GM19397 (cell line): ENCODE data around the gene NOXO1.
"Not testable (repeated sequence)": the region's sequence is repeated elsewhere in the genome, so short reads cannot be mapped to it uniquely, and the experiment has no call there.

Source experiments
- ATAC-seq: cut with Tn5 transposase; IDR thresholded peaks from one replicate; pipeline ENCODE4 v1.9.1; 2021; ENCODE audit warnings: mild to moderate bottlenecking, moderate library complexity; ENCODE audit not compliant: unreplicated experiment

NOXO1 gene

DNA sequence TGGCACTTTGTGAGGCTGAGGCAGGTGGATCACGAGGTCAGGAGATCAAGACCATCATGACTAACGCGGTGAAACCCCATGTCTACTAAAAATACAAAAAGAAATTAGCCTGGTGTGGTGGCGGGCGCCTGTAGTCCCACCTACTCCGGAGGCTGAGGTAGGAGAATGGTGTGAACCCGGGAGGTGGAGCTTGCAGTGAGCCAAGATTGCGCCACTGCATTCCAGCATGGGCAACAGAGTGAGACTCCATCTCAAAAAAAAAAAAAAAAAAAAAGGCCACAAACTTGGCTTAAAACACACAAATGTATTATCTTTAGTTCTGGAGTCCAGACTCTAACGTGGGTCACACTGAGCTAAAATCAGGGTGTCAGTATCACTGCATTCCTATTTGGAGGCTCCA, 30.5 kb upstream of the NOXO1 start:
- not testable (repeated sequence) for ATAC-seq

DNA sequence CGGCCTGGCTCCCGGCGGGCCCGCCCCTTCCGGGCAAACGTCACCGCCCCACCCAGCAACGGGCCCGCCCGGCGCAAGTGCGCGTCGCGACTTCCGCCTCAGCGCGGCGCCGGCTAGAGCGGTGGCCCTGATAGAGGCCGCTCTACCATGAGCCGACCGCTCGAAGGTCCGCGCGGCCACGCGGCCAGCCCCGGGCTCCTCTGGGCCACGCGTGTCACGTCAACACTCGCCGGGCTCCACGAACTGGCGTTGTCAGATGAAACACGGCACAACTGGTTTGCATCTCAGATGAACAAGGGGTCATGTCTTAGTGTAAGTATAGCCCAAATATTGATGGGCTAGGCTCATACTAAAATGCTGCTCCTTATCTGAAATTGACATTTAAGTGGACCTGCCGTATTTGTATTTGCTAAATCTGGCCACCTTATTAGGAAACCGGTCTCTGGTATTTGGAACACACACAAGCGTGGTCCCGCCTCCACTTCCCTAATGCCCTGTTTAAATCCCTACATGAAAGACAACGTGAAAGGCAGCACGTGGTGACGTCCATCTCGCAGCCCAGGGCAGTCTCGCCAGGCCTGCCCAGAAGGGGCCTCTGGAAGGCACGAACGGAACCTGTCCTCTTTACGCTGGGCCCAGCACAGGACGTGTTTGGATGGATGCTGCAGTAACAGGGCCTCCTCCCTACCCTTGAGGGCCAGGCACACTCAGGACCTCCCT, 28.7 kb upstream of the NOXO1 start, which contains the start of gene ZNF598:
ZNF598 (minus strand) TSS at position 31 of the 720 bp plus-strand sequence.
- ATAC-seq, result peak; percentile 86

DNA sequence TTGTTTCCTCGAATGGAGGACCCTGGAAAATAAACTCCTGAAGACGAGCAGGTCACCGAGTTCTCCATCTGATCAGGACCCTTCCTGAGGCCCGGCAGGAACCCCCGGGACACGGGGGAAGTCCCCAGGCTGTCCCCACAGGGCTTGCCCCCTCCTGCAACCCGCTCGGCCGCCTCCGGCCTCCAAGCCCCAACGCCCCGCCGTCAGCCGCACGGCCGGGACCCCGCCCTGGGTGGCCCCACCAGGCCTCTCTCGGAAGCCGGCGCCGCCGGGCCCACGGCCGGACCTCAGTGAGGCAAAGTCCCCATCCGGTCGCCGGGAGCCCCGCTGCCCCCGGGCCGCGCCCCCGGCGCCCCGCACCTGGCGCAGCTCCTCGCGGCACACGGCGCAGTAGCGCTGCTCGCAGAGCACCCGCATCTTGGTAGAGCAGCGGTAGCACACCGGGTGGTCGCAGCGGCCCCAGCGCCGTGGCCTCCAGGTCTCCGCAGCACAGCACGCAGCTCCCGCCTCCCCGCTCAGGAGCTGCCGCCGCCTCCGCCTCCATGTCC, 28.0 kb upstream of the NOXO1 start:
- ATAC-seq, result no peak

DNA sequence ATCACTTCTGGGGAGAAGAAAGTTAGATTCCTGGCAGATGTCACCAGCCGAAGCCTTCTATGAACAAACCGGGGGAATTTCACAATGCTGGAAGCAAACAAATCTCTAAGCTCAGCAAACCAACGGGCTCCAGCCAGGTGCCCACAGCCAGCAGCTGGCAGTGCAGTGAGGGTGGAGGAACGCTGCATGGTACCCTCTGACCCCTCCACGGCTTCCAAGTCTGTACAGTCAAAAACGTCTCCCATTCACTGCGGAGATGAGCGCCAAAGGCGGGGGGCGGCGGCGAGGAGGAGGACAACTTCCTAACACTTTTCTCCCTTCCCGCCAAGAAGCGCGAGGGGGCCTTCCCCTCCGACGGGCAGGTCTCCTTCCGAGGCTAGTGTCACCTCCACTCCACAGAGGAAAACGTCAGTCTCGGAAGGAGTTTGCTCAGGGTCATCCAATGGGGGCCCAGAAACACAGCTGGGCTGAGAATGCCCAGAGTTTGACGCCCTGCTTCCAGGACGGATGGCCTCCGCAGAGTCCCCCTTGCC, 27.4 kb upstream of the NOXO1 start:
- ATAC-seq, result no peak

DNA sequence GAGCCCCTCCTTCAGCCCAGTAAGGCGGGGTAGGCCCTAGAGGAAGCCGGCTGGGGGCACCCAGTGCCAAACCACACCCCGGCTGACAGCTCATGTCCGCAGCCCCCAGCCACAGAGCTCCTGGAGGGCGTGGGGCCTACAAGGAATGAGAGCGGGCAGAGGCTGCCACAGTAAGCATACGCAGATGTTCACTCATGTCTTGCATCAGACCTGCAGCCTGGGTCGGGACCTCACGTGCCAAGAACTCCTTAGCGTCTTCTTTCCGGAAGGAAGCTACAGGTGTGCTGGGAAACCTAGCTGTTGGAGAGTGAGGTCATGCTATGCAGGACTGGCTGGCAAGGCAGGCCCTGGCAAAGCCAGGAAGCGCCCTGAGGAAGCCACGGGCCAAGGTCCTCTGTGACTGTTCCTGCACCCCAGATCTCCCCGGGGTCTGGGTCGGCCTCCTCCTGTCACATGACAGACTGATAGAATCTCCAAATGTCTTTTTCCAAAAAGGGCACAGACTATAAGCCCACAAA, 26.8 kb upstream of the NOXO1 start:
- no peak for ATAC-seq

DNA sequence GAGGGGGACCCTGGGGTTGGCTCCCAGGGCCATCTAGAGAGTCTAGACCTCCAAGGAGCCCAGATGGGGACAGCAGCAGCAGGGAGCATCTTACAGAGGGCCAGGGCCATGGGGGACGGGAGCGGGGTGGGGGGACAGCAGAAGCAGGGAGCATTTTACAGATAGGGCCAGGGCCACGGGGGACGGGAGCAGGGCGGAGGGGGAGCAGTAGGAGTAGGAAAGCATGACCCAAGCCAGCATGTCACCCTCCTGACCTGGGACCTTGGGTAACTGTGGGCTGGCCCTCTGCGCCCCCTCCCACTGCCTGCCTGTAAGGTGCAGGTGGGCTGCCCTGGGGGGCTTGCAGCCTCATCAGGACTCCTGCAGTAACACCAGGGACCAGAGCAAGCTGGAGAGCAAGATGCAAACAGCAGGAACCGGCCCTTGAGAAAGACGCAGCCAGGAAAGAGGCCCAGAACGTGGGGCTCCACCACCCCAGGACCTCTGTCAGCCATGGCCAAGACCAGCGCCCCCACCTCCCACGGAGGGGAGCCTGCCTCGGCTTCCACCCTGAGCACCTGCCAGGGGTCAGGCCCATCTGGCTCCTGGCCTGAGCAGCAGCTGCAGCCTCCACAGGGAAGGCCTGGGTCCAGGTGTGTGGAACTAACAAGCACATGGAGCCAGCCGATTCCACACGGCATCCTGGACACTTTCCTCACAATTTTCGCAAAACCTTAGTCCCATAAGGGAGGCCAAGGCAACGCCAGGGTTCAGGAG, 26.0 kb upstream of the NOXO1 start:
- no peak for ATAC-seq

DNA sequence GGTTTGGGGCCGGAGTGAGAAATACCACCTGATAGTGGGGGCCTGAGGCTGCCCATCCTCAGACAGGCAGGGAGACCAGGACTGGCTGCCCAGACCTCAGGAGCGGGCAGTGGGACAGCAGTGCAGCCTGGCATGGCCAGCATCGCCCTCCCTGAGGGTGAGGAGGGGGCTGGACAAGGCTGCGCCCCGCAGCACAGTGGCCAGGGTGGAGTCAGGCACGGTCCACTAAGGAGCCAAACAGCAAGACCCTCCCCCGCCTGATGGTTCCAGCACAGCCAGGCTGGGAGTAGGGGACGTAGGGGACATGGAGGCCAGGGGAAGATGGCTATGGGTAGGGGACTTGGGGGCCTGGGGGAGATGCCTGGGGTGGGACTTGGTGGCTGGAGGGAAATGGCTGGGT, 25.0 kb upstream of the NOXO1 start:
- no peak for ATAC-seq

DNA sequence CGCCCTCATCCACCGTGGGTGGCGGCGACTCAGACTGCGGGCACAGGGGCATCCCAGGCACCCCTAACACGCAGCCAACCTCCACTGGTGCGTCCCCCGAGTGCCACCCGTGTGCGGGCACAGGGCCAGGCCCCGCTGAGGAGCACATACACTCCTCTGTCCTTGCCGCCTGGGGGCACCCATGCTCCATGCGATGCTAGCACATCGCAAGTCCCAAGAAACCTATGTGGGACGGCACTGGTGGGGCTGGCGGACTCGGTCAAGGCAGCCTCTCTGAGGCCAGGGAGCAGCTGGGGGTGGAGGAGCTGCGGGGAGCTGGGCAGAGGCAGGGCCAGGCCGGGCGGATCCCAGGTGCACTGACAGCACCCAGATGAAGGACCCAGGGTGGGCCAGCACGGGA, 24.4 kb upstream of the NOXO1 start:
- ATAC-seq, result no peak

DNA sequence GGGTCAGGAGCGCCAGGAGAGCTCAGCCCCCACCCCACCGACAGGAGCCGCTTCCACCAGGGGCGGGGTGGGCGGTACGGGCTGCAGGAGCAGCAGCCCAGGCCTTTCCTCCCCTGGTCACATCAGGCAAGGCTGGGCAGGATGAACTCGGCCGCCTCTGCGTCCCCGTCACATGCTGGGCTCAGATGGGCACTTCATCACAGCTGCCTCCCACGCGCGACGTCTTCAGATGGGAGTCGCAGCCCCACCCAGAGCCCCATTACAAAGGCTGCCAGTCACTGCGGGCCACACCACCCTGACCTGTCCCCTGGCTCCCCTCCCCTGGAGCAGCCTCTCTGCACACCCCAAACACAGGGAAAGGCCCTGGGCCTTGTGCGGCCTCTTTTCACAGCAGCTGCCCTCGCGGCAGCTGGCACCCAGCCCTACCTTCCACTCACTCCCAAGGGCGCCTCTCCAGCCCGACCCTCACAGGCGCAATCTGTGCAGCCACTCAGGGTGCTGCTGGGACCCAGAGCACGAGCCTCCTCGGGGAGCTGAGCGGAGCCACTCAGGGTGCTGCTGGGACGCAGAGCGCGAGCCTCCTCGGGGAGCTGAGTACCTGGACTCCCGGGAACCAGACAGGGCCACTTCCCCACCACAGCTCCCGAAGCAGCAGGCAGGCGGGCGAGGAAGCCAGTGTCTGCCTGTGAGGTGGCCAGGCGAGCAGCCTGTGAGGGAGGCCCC, 23.7 kb upstream of the NOXO1 start:
- ATAC-seq, result no peak

DNA sequence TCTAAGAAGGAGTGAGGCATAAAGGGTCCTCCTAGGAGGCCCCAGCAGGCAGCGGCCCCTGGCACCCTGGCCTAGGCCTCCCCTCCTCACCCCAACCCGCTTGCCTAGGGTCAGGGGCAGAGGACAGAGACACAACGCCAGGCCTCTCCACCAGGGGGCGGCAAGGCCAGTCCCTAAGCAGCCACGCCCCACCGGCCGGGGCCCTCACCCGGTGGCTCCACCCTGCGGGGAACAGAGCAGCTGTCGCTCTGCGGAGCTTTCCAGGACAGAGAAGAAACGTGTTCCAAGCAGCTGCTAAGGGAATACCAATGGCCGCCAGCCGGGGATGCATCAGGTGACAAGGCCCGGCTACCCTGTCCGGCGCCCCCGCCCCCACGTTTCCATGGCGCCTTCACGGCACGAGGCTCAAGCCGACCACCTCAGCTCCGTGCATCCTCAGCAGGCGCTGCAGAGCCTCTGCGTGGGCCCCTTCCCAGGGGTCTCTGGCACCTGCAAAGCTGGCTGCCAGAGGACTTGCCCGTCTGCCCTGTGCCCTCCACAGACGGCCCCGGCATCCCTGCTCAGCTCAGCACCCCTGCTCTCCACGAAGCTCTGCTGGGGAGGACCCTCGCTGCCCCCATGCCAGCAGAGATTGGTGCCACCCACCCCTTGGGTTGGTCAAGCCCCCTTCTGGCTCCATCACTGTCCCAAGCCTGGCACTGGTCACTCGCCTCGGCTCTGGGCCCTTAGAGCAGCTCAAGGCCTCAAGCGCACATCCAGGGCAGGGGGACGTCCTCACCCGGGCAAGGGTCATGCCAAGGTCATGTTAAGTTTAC, 22.8 kb upstream of the NOXO1 start:
- ATAC-seq, result no peak

DNA sequence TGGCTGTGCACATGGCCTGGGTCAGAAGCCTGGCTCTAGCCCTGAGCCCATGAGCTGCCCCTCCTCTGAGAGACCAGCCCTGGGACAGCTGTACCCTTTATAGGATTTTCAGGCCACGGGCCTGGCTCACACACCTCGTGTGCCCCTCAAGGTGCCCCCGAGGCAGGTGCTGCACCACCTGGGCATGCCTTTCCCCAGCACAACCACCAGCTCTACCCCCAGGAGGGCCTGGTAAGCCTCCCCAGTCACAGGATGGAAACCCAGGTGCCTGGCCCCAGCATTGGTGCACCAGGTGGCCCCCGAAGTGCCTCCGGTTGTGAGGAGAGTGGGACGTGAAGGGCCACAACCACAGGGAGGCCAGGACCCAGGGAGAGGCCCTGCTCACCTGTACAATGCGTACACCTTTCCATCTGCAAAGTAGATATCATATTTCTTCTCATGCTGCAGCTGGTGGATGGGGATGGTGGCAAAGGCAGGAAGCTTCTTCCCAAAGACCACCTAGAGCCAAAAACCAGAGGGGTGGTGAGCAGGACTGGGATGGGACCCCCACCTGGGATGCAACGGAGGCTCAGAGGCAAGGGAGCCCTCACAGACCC, 22.1 kb upstream of the NOXO1 start:
- no peak for ATAC-seq

DNA sequence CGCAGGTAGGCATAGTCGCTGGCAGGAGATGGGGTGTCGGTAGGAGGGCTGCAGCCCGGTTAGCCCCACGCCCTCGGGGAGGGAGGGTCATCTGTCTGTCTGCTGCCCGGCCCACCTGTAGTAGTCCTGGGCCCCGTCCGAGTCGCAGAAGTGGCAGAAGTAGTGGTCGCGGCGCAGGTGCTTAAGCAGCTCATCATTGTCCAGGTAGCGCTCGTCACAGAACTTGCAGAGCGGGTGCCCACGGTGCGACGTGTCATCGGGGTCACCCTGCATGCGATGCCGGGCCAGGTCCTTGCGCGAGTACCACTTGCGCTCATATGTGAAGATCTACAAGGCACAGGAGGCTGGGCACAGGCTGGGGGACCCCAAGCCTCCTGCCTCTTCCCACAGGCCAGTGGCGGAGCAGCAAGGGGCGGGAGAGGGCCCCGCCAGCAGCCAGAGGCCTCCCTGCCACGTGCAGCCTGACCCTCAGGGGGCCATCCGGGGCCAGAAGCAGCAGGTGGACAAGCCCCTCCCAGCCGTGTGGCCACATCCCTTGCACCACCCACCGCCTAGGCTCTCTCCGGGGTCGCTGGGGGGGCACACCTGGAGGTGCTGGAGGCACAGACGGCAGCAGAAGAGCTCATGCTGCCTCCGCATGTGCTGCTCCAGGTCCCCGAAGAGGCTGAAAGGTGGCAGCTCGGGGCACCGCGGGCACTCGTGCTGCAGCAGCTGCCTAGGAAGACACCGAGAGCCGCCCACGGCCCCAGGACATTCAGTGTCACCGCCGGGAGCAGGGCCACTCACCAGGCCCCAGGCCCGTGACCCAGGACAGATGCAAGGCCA, 21.3 kb upstream of the NOXO1 start:
- no peak for ATAC-seq

DNA sequence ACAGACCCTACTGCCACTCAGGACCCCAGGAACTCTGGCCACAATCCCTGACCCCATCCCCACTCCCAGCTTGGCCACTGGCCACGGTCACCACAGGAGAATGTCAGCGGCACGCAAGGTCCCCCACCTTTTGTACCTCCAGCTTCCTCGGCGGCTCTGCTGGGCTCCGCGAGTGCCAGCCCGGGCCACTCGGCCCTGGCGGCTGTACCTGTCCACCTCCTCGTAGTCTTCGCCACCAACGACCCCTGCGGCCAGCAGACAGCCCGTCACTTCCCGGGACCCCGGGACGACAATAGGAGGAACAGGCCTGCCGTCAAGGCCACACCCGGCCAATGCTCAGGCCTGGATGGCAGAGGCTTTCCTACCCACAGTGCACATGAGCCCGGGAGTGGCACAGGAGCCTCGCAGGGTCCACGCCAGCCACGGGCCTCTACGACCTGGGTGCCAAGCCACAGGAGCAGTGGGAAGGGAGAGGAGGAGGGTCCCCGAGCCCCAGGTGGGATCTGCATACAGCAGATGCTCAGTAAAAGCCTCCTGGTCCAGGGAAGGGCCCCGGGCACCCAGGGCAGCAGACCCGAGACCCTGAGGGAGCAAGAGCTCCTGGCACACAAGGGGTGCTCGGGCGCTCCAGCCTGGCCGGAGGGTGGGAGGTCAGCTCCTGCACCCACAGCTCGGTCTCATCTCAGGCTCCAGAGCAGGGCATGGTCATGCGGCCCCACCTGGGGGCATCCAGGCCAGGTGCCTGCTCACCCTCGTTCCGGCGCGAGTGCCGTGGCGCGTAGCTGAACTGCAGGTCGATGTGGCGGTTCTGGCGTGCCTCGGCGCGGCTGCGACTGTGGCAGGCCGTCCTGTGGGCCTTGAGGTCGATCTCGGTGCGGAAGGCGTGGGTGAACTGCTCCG, 20.4 kb upstream of the NOXO1 start:
- no peak for ATAC-seq

DNA sequence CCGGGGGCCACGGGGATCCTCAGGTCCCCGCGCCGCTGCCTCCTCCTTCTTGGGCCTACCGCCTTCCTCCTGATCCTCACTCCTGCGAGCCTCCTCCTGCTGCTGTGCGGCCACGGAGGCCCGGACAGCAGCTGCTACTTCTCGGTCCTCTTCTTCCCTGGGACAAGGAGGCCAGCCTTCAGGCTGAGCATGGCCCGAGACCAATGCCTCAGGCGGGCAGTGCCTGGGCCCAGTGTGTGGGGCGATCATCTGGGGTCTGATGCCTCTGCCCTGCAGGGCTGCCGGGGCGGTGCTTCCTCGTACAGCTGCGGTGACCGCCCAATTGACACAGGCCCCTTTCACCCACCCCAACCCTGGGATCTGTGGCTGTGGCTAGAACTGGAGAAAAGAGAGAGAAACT, 19.8 kb upstream of the NOXO1 start:
- ATAC-seq, result no peak

DNA sequence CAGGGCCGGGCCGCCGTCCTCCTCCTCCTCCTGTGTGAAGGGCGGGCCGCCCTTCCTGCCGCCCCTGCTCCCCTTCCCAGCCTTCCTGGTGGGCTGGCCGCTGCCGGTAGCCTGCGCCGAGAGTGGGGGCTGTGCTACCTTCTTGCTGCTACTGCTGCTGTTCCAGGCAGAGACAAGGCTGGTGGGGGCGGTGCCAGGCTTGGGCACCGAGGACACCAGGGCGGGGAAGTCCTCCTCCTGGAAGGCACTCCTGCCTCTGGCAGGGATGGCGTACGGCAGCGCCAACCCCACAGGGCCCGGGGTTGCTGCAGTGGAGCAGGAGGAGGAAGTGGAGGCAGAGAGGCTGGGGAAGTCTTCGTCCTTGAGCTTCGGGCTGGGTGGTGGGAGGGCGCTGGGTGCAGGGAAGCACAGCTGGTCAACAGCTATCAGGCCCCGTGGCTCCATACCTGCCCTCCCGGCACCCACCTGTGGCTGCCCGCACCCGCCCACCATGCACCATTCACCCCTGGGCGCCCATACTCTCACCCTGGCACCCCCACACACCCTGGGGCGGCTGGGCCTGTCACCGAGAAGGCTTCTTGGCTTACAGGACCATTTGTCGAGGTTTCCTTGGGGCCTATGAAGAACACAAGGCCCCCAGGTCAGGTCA, 18.7 kb upstream of the NOXO1 start:
- no peak for ATAC-seq

DNA sequence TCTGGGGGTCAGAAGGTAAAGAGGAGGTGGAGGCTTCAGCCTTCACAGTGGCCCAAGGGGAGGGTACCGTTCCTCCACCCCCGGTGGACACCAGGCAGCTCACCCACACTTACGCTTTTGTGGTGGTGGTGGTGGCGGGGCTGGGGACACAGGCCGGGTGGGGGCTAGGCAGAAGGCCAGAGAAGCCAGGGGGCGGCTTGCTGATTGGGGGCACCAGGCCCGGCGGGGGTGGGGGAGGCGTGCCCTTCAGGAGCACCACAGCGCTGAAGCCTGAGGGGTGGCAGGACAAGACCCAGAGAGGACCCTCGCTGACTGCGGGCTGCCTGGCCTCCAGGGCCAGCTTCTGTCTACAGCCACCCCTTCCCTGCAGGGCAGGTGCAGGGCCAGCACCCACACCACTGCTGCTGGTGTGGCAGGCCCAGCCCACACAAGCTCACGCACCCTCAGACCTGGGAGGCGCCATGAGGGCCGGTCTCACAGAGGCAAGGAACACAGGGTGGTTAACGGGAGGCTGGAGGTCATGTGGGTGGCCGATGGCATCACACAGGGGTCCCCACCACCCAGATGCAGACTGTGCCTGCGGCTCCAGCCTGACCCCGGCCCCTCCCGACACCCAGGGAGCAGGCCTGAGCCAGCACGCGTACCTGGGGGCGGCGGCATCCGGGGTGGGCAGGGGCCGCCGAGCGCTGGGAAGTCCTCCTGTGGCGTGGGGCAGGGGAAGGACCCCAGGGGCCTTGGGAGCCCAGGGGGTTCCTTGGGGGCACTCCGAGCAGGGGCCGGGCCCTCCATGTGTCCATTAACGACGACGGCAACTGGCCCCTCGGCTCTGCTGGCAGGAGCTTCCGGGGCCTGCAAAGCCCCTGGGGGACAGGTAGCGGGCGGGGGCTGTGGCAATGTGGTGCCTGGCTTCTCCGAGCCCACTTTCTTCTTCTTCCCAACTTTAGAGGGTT, 17.9 kb upstream of the NOXO1 start:
- no peak for ATAC-seq
